ENCODE data around the gene CUEDC2.

Gene CUEDC2, protein sequence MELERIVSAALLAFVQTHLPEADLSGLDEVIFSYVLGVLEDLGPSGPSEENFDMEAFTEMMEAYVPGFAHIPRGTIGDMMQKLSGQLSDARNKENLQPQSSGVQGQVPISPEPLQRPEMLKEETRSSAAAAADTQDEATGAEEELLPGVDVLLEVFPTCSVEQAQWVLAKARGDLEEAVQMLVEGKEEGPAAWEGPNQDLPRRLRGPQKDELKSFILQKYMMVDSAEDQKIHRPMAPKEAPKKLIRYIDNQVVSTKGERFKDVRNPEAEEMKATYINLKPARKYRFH

DNA sequence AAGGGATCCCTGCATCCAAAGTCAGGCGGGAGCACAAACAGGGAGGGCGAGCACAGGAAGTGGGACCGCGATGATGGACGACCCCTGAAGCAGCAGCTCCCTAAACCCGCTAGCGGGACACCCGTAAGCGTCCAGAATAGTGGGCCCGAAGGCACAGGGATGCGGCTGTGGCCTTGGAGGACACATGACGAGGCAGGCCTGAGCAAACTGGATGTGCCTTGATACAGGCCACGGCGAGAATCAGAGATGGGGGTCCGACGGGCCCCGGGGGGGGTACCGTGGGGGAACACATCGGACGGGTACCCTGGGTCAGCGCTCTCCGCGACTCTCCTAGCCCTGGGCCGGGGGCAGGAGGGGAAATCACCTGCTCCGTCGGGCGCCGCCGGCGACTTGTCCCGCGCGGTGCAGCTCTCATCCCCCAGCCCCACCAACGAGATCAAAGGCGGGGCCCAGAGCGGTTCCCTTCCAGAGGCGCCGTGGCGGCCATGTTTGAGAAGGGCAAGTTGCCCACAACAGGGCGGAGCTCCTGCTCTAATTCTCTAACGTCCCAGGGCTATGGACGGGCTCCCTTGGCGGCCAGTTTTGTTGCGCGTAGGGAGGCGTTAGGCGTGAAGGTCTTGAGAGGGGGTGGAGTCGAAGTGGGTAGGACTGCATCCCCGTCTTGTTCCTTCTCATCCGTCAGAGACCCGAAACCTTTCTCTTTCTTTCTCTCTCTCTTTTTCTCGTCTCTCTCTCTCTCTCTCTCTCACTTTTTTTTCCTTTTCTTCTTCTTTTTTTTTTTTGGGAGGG is at the start of gene CUEDC2:
Gene CUEDC2 (minus strand): TSS at position 413 of the 789 bp plus-strand sequence. CDS start 7,386 bp downstream, outside the sequence.
- H3K9me3 ChIP-seq (ENCODE audit: control insufficient read depth, insufficient read depth, low read depth, low read length) = no peaks in the 10 kb centered on the region
- peaks cover 0 to 4% of the 10 kb centered on the region in 2 experiments; a peak in 1 of 3 replicates for H3K36me3 ChIP-seq (ENCODE audit: control insufficient read depth in 2 of 2, insufficient read depth in 1 of 2, low read length in 2 of 2)
- ChIA-PET POLR2A (interaction anchor here (0.6 to 3.0 kb wide), 19 partner anchors 8 to 202 kb away, joined by 3 to 60 read pairs (median 5); partner anchors contain the start of genes ACTR1A, C10orf95, FBXL15 and NFKB2), CTCF (interaction anchor here (0.6 to 3.7 kb wide), 10 partner anchors 9 to 359 kb away, joined by 3 to 14 read pairs (median 4); partner anchors contain the start of gene FBXL15)
- H3K27ac ChIP-seq (ENCODE audit: extremely low read depth, low read depth, low read length) = peak within 1 kb of the TSS; percentile 89
- peaks cover 3% of the 10 kb centered on the region; the same call in 1 of the 2 replicates for H3K4me1 ChIP-seq (ENCODE audit: control insufficient read depth, insufficient read depth, low read length)
- peak within 1 kb of the TSS; percentile 62 for H3K4me3 ChIP-seq (ENCODE audit: low read depth, low read length)
- TF ChIP-seq, protein P1, sequence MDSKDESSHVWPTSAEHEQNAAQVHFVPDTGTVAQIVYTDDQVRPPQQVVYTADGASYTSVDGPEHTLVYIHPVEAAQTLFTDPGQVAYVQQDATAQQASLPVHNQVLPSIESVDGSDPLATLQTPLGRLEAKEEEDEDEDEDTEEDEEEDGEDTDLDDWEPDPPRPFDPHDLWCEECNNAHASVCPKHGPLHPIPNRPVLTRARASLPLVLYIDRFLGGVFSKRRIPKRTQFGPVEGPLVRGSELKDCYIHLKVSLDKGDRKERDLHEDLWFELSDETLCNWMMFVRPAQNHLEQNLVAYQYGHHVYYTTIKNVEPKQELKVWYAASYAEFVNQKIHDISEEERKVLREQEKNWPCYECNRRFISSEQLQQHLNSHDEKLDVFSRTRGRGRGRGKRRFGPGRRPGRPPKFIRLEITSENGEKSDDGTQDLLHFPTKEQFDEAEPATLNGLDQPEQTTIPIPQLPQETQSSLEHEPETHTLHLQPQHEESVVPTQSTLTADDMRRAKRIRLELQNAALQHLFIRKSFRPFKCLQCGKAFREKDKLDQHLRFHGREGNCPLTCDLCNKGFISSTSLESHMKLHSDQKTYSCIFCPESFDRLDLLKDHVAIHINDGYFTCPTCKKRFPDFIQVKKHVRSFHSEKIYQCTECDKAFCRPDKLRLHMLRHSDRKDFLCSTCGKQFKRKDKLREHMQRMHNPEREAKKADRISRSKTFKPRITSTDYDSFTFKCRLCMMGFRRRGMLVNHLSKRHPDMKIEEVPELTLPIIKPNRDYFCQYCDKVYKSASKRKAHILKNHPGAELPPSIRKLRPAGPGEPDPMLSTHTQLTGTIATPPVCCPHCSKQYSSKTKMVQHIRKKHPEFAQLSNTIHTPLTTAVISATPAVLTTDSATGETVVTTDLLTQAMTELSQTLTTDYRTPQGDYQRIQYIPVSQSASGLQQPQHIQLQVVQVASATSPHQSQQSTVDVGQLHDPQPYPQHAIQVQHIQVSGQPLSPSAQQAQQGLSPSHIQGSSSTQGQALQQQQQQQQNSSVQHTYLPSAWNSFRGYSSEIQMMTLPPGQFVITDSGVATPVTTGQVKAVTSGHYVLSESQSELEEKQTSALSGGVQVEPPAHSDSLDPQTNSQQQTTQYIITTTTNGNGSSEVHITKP (tag by site-specific recombination; IDR thresholded peaks at IDR 0.05) = peak; percentile 93
- TF ChIP-seq ZNF514 (tag by site-specific recombination; IDR thresholded peaks at IDR 0.05) (no peak), ZNF747 (tag by site-specific recombination; IDR thresholded peaks at IDR 0.05) (no peak), ZNF776 (tag by site-specific recombination; IDR thresholded peaks at IDR 0.05; ENCODE audit: borderline replicate concordance) (no peak), TRIM28 (IDR thresholded peaks at IDR 0.05; ENCODE audit: borderline replicate concordance, low read length) (peak; percentile 75; the same call in 1 of the 2 replicates), ZNF624 (tag by site-specific recombination; IDR thresholded peaks at IDR 0.05) (no peak), SP2 (tag by site-specific recombination; IDR thresholded peaks at IDR 0.05) (peak; percentile 77), ZNF138 (tag by site-specific recombination; IDR thresholded peaks at IDR 0.05; ENCODE audit: borderline replicate concordance) (no peak), YY2 (tag by site-specific recombination; IDR thresholded peaks at IDR 0.05) (peak; percentile 83), ZNF175 (tag by site-specific recombination; IDR thresholded peaks at IDR 0.05) (no peak), ZNF660 (tag by site-specific recombination; IDR thresholded peaks at IDR 0.05) (peak; percentile 93), ZFP69B (tag by site-specific recombination; IDR thresholded peaks at IDR 0.05) (peak; percentile 85; the same call in 1 of the 2 replicates), ZNF521 (tag by site-specific recombination; IDR thresholded peaks at IDR 0.05) (no peak), ZNF266 (tag by site-specific recombination; IDR thresholded peaks at IDR 0.05; ENCODE audit: low read depth) (no peak), ZNF24 (tag by site-specific recombination; IDR thresholded peaks at IDR 0.05) (no peak), ZNF157 (tag by site-specific recombination; IDR thresholded peaks at IDR 0.05) (no peak), ZNF530 (tag by site-specific recombination; IDR thresholded peaks at IDR 0.05; ENCODE audit: low read depth) (no peak), ZNF777 (tag by site-specific recombination; IDR thresholded peaks at IDR 0.05; ENCODE audit: borderline replicate concordance) (peak; percentile 89; the same call in 1 of the 2 replicates), ZNF433 (tag by site-specific recombination; IDR thresholded peaks at IDR 0.05; ENCODE audit: low read depth) (no peak), ZNF214 (tag by site-specific recombination; IDR thresholded peaks at IDR 0.05; ENCODE audit: borderline replicate concordance) (no peak)
- TF ChIP-seq, protein P2, sequence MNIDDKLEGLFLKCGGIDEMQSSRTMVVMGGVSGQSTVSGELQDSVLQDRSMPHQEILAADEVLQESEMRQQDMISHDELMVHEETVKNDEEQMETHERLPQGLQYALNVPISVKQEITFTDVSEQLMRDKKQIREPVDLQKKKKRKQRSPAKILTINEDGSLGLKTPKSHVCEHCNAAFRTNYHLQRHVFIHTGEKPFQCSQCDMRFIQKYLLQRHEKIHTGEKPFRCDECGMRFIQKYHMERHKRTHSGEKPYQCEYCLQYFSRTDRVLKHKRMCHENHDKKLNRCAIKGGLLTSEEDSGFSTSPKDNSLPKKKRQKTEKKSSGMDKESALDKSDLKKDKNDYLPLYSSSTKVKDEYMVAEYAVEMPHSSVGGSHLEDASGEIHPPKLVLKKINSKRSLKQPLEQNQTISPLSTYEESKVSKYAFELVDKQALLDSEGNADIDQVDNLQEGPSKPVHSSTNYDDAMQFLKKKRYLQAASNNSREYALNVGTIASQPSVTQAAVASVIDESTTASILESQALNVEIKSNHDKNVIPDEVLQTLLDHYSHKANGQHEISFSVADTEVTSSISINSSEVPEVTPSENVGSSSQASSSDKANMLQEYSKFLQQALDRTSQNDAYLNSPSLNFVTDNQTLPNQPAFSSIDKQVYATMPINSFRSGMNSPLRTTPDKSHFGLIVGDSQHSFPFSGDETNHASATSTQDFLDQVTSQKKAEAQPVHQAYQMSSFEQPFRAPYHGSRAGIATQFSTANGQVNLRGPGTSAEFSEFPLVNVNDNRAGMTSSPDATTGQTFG (tag by site-specific recombination; IDR thresholded peaks at IDR 0.05; ENCODE audit: borderline replicate concordance) = no peak
- TF ChIP-seq, protein P3, sequence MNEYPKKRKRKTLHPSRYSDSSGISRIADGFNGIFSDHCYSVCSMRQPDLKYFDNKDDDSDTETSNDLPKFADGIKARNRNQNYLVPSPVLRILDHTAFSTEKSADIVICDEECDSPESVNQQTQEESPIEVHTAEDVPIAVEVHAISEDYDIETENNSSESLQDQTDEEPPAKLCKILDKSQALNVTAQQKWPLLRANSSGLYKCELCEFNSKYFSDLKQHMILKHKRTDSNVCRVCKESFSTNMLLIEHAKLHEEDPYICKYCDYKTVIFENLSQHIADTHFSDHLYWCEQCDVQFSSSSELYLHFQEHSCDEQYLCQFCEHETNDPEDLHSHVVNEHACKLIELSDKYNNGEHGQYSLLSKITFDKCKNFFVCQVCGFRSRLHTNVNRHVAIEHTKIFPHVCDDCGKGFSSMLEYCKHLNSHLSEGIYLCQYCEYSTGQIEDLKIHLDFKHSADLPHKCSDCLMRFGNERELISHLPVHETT (tag by site-specific recombination; IDR thresholded peaks at IDR 0.05) = peak; percentile 93
- TF ChIP-seq, protein P4, sequence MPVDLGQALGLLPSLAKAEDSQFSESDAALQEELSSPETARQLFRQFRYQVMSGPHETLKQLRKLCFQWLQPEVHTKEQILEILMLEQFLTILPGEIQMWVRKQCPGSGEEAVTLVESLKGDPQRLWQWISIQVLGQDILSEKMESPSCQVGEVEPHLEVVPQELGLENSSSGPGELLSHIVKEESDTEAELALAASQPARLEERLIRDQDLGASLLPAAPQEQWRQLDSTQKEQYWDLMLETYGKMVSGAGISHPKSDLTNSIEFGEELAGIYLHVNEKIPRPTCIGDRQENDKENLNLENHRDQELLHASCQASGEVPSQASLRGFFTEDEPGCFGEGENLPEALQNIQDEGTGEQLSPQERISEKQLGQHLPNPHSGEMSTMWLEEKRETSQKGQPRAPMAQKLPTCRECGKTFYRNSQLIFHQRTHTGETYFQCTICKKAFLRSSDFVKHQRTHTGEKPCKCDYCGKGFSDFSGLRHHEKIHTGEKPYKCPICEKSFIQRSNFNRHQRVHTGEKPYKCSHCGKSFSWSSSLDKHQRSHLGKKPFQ (tag by site-specific recombination; IDR thresholded peaks at IDR 0.05) = 0 out of 2 replicates have a peak, but pooled peaks have one; percentile 23
- TF ChIP-seq, protein P5, sequence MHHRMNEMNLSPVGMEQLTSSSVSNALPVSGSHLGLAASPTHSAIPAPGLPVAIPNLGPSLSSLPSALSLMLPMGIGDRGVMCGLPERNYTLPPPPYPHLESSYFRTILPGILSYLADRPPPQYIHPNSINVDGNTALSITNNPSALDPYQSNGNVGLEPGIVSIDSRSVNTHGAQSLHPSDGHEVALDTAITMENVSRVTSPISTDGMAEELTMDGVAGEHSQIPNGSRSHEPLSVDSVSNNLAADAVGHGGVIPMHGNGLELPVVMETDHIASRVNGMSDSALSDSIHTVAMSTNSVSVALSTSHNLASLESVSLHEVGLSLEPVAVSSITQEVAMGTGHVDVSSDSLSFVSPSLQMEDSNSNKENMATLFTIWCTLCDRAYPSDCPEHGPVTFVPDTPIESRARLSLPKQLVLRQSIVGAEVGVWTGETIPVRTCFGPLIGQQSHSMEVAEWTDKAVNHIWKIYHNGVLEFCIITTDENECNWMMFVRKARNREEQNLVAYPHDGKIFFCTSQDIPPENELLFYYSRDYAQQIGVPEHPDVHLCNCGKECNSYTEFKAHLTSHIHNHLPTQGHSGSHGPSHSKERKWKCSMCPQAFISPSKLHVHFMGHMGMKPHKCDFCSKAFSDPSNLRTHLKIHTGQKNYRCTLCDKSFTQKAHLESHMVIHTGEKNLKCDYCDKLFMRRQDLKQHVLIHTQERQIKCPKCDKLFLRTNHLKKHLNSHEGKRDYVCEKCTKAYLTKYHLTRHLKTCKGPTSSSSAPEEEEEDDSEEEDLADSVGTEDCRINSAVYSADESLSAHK (tag by site-specific recombination; IDR thresholded peaks at IDR 0.05) = peak; percentile 48; the same call in 1 of the 2 replicates
